ENCODE measurements around the gene ZNF337. TPM values are rescaled to one million over a fixed set of nuclear protein-coding genes. Genes with fewer than 3 reads are reported as not detected.
"Not testable (repeated sequence)": the region's sequence is repeated elsewhere in the genome, so short reads cannot be mapped to it uniquely, and the experiment has no call there.

ZNF337 gene
- polyA plus RNA-seq, 1 donor from 2014 or later = 10.3 TPM

DNA sequence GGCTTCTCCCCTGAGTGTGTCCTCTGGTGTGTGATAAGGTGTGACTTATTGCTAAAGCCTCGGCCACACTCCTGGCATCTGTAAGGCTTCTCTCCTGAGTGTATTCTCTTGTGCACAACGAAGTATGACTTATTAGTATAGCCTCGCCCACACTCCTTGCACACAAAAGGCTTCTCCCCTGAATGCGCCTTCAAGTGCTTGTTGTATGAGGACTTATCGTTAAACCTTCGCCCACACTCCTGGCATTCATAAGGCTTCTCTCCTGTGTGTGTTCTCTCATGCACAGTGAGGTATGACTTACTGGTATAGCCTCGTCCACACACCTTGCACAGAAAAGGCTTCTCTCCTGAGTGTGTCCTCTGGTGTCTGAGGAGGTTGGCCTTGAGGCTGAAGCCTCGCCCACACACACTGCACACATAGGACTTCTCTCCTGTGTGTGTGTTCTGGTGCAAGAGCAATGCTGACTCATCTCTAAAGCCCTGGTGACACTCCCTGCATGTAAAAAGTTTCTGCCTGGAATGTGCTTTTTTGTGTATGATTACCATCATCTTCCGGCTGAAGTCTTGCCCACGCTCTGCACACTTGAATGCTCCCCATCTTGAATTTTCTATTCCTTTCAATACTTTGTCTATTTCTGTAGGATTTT is 20.4 kb downstream of the ZNF337 start:
- H3K9me3 Mint-ChIP-seq = no peaks in the 10 kb centered on the region
- no peak overlapping the region for H3K4me3 Mint-ChIP-seq
- H3K27me3 Mint-ChIP-seq = no peaks in the 10 kb centered on the region
- no peak overlapping the region for H3K27ac Mint-ChIP-seq
- H3K4me1 Mint-ChIP-seq = peaks cover 0 to 9% (median 1%) of the 10 kb centered on the region in 3 donors
- peaks cover 42% of the 10 kb centered on the region for H3K36me3 Mint-ChIP-seq

DNA sequence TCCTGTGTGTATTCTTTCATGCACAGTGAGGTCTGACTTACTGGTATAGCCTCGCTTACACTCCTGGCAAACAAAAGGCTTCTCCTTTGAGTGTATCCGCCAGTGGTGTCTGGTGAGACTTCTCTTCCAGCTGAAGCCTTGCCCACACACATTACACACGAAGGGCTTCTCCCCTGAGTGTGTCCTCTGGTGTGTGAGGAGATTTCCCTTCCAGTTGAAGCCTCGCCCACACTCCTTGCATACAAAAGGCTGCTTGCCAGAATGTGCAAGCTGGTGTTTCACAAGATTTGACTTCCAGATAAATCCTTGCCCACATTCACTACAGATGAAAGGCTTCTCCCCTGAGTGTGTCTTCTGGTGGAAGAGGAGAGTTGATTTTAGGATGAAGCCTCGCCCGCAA is 21.5 kb downstream of the ZNF337 start:
- peaks cover 39% of the 10 kb centered on the region for H3K36me3 Mint-ChIP-seq
- no peak overlapping the region for H3K27ac Mint-ChIP-seq
- H3K27me3 Mint-ChIP-seq = no peaks in the 10 kb centered on the region
- H3K4me3 Mint-ChIP-seq = no peak overlapping the region
- H3K9me3 Mint-ChIP-seq = no peaks in the 10 kb centered on the region
- peaks cover 0 to 8% (median 1%) of the 10 kb centered on the region in 3 donors for H3K4me1 Mint-ChIP-seq

DNA sequence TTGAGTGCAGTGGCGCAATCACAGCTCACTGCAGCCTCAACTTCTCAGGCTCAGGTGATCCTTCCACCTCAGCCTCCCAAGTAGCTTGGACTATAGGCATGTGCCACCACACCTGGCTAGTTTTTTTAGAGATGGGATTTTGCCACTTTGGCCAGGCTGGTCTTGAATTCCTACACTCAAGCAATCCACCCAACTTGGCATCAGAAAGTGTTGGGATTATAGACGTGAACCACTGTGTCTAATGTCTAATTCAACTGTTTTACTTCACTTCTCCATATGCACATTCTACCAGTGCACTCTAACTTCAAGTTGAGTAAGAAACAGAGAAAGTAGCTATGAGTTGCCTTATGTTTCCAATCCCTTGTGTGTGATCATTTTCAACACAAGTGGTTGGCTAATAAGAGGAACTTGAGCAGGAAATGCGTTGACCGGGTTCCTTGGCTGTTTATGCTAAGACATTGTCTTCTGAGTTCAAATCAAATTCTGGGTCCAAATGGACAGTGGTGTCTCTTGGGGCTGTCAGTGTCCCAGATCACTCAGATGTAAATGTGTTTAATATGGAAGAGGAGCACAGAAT is 23.9 kb downstream of the ZNF337 start:
- peaks cover 0 to 4% (median 1%) of the 10 kb centered on the region in 3 donors for H3K4me1 Mint-ChIP-seq
- peaks cover 22% of the 10 kb centered on the region for H3K36me3 Mint-ChIP-seq
- H3K27me3 Mint-ChIP-seq = no peaks in the 10 kb centered on the region
- no peaks in the 10 kb centered on the region for H3K9me3 Mint-ChIP-seq
- H3K4me3 Mint-ChIP-seq = no peak overlapping the region
- no peak overlapping the region for H3K27ac Mint-ChIP-seq

DNA sequence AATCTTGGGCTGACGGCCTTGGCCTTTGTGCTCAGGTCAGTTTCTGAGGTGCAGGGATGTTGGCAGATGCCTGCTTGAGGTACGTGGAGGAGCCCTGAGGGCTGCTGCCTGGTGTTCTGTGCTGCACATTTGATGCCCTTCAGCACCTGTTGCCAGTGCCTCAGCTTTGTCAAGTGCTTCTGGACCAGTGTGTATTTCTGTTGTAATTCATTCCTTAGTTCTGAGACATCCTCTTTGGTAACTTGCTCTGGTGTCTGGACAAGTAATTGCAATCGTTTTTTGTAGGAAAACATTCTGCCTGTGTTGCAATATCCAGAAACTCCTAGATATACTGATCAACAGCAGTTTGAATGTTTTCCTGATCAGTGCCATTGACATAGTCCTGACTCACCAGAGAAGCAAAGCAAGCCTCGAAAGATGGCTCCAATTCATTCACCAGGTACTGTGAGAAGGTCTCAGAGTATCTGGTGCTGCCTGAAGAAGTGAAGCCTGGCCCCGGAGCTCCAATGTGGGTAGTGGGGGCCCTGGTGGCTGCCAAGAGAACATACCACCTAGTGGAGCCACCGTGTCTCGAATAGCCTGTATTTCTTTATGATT is 26.7 kb downstream of the ZNF337 start:
- peaks cover 13% of the 10 kb centered on the region for H3K36me3 Mint-ChIP-seq
- H3K4me3 Mint-ChIP-seq = no peak overlapping the region
- no peaks in the 10 kb centered on the region for H3K9me3 Mint-ChIP-seq
- H3K4me1 Mint-ChIP-seq = no peaks in the 10 kb centered on the region
- H3K27me3 Mint-ChIP-seq = no peaks in the 10 kb centered on the region
- H3K27ac Mint-ChIP-seq = no peak overlapping the region

DNA sequence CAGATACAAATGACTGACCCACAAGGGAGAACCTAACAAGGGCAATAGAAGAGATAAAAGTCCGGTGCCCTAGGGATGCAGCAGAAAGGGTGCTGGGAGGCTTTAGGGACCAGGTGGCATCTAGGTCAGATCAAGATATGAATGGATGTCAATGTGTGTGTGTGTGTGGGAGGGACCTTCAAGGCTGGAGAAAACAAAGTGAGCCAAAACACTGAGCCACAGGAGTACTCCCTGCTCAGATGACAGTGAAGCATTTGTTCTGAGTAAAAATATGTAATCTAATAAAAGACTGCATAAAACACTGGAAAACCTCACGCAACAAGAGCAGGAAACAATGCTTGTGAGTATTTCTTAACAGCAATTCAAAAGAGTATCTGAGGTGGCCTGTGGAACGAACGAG is 28.2 kb downstream of the ZNF337 start:
- Mint-ChIP-seq H3K9me3 (no peaks in the 10 kb centered on the region), H3K36me3 (peaks cover 10% of the 10 kb centered on the region), H3K27me3 (no peaks in the 10 kb centered on the region), H3K27ac (peak overlapping the region in 1 of 3 donors; percentile 35), H3K4me1 (no peaks in the 10 kb centered on the region), H3K4me3 (no peak overlapping the region)

DNA sequence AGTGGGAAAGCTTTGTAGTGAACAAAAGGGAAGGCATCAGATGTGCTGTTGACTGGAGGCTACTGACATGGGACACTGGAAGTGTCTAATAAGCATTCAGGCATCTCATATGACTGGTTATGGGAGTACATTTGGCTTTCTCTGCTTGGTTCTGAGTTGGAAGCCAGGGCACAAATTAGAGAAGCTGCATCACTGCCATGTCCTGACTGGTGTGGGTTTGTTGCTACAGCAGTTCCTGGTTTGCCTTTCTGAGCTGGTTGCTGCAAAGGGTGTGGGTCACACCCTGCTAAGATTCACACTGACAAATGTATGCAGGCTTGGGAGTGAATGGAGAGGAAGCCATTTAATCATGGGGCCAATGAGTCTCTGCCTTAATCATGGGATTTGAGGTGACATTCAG is 36.7 kb downstream of the ZNF337 start:
- H3K4me1 Mint-ChIP-seq = peaks cover 0 to 3% (median 0%) of the 10 kb centered on the region in 3 donors
- no peaks in the 10 kb centered on the region for H3K9me3 Mint-ChIP-seq
- H3K4me3 Mint-ChIP-seq = no peak overlapping the region

DNA sequence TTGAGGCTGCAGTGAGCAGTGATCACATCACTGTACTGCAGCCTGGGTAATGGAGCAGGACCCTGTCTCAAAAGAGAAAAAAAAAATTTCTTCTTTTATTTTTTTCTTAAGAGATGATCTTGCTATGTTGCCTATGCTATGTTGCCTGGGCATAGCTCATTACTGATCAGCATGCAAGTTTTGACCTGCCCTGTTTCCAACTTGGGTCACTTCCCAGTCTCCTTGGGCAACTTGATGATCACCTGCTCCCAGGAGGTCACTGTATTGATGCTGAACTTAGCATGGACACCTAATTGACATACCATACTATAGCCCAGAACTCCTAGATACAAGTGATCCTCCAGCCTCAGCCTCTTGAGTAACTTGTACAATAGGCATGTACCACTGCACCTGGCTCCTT is 42.2 kb downstream of the ZNF337 start:
- no peak overlapping the region for H3K4me3 Mint-ChIP-seq
- H3K36me3 Mint-ChIP-seq = peaks cover 17% of the 10 kb centered on the region
- H3K9me3 Mint-ChIP-seq = no peaks in the 10 kb centered on the region
- no peaks in the 10 kb centered on the region for H3K27me3 Mint-ChIP-seq
- H3K4me1 Mint-ChIP-seq = peaks cover 0 to 1% (median 0%) of the 10 kb centered on the region in 3 donors
- H3K27ac Mint-ChIP-seq = no peak overlapping the region

More for the DNA sequence above, 36.7 kb downstream of the ZNF337 start:
- Mint-ChIP-seq H3K27ac (no peak overlapping the region), H3K27me3 (no peaks in the 10 kb centered on the region), H3K36me3 (peaks cover 18% of the 10 kb centered on the region)

DNA sequence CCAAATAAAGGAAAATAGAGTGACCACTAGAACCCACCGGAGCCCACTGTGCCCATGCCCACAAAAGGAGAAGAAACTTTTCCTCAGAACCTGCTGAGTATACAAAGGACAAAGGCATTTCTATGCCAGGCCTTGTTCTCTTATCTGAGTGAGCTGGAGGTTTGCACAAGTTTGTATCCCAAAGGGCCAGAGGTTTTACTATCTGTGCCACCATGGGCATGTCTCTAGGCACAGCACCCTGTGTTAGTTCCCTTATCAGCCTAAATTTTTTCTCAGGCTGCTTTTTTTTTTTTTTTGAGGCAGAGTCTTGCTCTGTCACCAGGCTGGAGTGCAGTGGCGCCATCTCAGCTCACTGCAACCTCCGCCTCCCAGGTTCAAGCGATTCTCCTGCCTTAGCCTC is 43.8 kb downstream of the ZNF337 start:
- not testable (repeated sequence) for H3K4me3 Mint-ChIP-seq, H3K27ac Mint-ChIP-seq, H3K27me3 Mint-ChIP-seq, H3K9me3 Mint-ChIP-seq, H3K4me1 Mint-ChIP-seq
- peaks cover 18% of the 10 kb centered on the region for H3K36me3 Mint-ChIP-seq

DNA sequence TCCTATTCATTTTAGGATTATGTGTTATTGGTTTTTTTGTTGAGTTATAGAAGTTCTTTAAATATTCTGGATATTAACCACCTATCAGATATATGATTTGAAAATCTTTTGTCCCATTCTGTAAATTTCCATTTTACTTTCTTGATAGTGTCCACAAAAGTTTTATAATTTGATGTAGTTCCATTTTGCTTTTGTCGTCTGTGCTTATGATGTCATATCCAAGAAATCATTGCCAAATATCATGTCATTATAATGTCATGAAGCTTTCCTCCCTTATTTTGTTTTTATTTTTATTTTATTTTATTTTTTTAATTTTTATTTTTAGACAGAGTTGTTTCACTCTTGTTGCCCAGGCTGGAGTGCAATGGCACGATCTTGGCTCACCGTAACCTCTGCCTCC is 51.8 kb downstream of the ZNF337 start:
- Mint-ChIP-seq H3K4me1 (peaks cover 0 to 4% (median 0%) of the 10 kb centered on the region in 3 donors), H3K36me3 (peaks cover 15% of the 10 kb centered on the region), H3K4me3 (no peak overlapping the region), H3K9me3 (peaks cover 0 to 5% (median 0%) of the 10 kb centered on the region in 3 donors), H3K27ac (no peak overlapping the region), H3K27me3 (no peaks in the 10 kb centered on the region)

DNA sequence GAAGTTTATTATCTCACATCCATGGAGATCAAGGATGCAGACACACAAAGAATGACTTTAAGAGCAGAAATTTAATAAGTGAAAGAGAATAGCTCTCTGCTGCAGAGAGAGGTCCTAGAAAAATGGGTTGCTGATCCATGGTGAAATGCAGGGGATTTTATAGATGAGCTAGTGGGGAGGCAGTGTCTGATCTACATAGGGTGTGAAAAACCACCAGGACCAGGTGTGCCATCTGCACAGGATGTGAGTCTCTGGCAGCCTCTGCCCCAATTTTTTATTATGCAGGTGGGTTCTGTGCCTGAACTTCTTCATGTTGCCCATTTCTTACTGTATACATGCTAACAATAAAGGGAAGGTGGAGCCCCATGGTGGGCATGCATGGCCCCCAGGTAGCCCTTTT is 52.9 kb downstream of the ZNF337 start:
- peak overlapping the region in 1 of 3 donors; percentile 76 for H3K27ac Mint-ChIP-seq
- H3K4me3 Mint-ChIP-seq = no peak overlapping the region

DNA sequence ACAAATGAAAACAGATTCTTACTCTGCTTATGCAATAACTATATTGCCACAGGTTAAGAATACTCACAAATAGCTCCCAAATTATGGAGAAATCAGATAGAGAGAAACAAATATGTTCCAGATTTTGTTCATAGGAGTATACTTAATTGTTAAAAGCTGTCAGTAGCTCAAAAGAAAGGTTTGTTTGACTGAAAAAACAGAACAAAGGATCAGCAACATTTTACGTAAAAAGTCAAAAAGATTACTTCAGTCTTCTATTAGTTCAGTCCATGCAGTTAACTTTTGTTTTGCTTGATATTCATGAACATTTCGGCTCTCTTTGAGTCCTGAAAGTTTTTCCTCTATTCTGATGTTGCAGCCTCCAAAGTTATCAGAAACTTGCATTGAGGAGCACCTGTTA is 59.4 kb downstream of the ZNF337 start:
- H3K27me3 Mint-ChIP-seq = no peaks in the 10 kb centered on the region
- no peaks in the 10 kb centered on the region for H3K4me1 Mint-ChIP-seq
- no peak overlapping the region for H3K4me3 Mint-ChIP-seq
- H3K27ac Mint-ChIP-seq = no peak overlapping the region
- H3K36me3 Mint-ChIP-seq = peaks cover 21% of the 10 kb centered on the region
- peaks cover 0 to 6% (median 4%) of the 10 kb centered on the region in 3 donors for H3K9me3 Mint-ChIP-seq

More for the DNA sequence above, 52.9 kb downstream of the ZNF337 start:
- H3K36me3 Mint-ChIP-seq = peaks cover 15% of the 10 kb centered on the region
- H3K4me1 Mint-ChIP-seq = peaks cover 0 to 4% (median 0%) of the 10 kb centered on the region in 3 donors
- no peaks in the 10 kb centered on the region for H3K27me3 Mint-ChIP-seq
- H3K9me3 Mint-ChIP-seq = peaks cover 0 to 5% (median 0%) of the 10 kb centered on the region in 3 donors

DNA sequence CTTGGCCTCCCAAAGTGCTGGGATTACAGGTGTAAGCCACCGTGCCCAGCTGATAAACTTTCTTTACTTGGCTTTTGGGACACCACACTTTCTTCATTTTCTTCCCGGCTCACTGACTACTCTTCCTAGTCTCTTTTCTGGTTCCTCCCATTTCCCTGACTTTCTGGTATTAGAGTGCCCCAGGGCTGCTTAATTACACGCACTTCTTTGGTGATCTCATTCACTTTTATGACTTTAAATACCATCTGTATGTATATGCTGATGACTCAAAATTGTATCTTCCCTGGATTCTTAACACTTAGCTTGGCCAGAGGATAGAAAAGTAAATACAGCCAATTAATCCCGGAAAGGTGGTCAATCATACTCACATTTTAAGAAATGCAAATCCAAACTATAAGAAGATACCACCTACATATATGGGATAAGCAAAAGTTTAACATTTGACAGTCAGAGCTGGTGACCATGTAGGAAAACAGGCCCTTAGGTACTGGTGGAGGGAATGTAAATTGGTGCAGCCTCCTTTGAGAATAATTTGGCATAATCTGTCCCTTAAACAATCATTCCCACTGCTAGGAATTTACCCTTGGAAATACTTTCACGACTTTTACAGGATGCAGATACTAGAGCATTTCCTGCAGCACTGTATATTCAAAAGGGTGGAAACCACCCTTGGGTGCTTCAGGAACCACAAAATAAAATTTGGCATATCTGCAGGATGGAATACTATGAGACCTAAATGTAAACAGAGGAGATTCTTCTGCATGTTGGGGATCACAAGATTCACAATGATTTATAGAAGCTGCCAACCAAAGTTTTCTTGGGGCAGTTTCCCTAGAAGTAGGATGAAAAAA is 63.5 kb downstream of the ZNF337 start:
- no peak overlapping the region for H3K27ac Mint-ChIP-seq
- peaks cover 23% of the 10 kb centered on the region for H3K36me3 Mint-ChIP-seq
- no peaks in the 10 kb centered on the region for H3K27me3 Mint-ChIP-seq
- H3K9me3 Mint-ChIP-seq = peaks cover 0 to 6% (median 4%) of the 10 kb centered on the region in 3 donors
- no peaks in the 10 kb centered on the region for H3K4me1 Mint-ChIP-seq
- no peak overlapping the region for H3K4me3 Mint-ChIP-seq

DNA sequence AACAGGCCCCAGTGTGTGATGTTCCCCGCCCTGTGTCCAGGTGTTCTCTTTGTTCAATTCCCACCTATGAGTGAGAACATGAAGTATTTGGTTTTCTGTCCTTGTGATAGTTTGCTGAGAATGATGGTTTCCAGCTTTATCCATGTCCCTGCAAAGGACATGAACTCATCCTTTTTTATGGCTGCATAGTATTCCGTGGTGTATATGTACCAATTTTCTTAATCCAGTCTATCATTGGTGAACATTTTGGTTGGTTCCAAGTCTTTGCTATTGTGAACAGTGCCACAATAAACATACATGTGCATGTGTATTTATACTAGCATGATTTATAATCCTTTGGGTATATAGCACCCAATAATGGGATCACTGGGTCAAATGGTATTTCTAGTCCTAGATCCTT is 66.0 kb downstream of the ZNF337 start:
- not testable (repeated sequence) for H3K4me1 Mint-ChIP-seq, H3K36me3 Mint-ChIP-seq, H3K27me3 Mint-ChIP-seq, H3K4me3 Mint-ChIP-seq, H3K27ac Mint-ChIP-seq, H3K9me3 Mint-ChIP-seq

DNA sequence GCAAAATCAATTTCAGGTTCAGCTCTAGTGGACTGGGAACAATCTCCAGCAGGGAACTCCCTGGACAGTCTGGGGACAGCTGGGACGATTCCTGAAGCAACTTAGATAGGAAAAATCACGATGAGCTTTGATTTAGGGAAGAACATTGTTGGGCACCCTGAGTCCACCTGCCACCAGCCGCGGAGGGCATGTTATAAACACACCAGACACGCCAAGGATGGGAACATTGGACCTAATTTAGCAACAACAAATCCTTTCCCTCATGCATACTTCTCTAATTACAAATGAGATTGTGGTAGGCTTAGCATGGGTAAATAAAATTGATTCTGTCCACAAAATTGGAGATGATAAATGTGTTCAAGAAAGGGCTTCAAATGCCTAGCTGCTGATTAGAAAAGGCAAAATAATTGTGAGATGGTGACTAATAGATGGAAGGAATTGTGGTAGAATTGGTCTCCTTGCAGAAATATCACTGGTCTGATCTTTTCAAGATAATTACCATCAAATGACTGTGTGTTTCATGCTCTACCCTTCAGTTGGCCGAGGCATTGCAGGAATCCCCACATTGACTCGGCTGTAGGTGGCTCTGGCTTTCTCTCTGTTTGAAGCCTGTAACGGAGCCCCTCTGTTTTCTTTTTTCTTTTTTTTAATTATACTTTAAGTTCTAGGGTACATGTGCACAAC is 66.7 kb downstream of the ZNF337 start:
- no peak overlapping the region for H3K4me3 Mint-ChIP-seq
- no peaks in the 10 kb centered on the region for H3K27me3 Mint-ChIP-seq
- H3K27ac Mint-ChIP-seq = no peak overlapping the region
- H3K36me3 Mint-ChIP-seq = peaks cover 5% of the 10 kb centered on the region
- H3K9me3 Mint-ChIP-seq = peaks cover 0 to 3% (median 0%) of the 10 kb centered on the region in 3 donors
- no peaks in the 10 kb centered on the region for H3K4me1 Mint-ChIP-seq
